Activated T-cell treated with anti-CD3 and anti-CD28 coated beads for 4 hours (primary cell): ENCODE results near the gene P3H3.
"Not testable (repeated sequence)": the region's sequence is repeated elsewhere in the genome, so short reads cannot be mapped to it uniquely, and the experiment has no call there.

Experiments used
- DNase-seq: peaks from one replicate; pipeline ENCODE4 v3.0.0-alpha.2; 2020

The P3H3 gene

DNA sequence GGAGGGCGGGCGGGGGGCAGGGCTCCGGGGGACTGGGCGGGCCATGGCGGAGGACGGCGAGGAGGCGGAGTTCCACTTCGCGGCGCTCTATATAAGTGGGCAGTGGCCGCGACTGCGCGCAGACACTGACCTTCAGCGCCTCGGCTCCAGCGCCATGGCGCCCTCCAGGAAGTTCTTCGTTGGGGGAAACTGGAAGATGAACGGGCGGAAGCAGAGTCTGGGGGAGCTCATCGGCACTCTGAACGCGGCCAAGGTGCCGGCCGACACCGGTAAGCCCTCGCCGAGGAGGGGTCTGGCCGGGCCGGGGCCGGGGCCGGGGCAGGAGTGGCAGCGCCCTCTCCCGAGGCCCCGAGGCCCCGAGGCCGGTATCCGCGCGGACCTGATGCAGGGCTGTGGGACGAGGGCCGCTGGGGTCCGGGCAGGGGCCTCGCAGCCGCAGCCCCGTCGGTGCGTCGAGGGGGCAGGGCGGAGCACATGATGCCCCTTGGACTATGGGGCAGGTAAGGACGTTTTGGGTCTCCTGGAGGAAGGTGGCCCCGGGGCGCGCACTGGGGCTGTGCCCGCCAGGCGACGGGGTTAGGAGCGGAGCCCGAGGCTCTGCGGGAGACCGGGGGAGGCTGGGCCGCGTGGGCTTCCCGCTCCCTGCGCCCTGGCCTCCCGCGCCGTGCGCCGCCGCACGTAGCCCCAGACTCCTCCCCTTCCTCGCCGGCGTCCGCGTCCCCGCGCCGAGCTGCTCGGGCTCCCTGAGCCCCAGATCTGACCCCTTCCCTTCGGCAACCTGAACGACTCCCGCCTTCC lies 39.4 kb downstream of the P3H3 start, which contains the start of gene TPI1:
Gene TPI1 (plus strand): TSS at position 119 of the 798 bp plus-strand sequence. CDS start 36 bp downstream, at position 155.
- peak; percentile 64 for DNase-seq

DNA sequence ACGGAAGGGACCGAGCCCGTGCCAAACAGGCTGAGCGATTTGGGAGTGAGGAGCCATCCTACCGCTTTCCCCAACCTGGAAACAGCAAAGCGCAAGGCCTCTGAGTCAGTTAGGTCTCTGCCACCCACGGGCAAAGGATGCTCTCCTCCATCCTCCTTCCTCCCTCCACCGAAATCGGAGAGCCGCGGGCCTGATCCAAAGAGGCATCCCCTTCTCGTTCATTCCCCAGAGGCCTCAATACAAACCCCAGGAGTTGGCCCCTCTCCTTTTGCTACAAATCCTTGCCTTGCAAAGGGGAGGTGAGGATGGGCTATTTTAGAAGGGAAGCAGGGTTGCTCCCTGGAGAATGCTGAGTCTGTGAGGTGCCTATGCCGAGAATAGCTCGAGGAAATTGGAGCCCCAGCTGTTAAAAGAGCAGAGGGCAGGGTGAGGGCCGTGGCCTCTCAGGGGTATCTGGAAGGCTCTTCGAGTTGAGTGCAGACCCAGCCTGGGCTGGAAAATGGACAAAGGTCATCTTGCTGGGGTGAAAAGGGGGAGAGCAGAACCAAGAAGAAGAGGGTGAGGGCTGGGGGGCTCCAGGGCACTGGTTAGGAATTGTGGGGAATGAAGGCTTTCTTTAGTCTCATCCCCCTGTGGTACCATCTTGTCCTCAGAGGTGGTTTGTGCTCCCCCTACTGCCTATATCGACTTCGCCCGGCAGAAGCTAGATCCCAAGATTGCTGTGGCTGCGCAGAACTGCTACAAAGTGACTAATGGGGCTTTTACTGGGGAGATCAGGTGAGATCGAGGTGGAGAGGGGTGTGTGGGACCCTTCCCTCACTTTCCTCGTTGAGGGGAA lies 40.2 kb downstream of the P3H3 start:
- DNase-seq, result no peak

DNA sequence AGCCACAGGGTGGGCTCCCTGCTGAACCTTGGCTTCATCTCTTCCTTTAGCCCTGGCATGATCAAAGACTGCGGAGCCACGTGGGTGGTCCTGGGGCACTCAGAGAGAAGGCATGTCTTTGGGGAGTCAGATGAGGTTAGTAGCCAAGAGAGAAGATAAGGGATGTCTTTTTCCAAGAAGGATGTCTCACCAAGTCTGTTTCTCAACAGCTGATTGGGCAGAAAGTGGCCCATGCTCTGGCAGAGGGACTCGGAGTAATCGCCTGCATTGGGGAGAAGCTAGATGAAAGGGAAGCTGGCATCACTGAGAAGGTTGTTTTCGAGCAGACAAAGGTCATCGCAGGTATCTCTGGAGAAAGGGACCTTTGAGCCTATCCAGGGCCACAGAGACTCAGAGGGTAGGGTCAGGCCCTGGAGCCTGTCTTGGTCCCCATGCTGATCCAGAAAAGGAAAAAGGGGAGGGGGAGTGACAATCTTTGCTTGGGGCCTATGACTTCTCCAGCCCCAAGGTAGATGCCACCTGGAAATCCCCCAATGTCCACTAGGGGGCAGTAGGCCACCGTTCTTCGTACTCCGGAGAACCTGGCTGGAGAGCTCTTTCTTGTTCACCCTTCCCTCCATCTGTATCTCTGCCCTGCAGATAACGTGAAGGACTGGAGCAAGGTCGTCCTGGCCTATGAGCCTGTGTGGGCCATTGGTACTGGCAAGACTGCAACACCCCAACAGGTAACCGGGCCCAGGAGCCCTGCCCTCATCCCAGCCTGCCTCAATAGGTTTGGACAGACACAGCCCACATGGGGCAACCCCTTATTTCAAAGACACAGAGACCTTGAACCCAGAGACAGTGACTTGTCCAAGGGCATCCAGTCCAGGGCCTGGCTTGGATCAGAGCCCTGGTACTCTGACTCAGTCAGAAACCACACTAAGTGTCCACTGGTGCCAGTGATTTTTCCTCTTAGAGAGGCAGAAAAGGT lies 41.1 kb downstream of the P3H3 start:
- peak; percentile 82 for DNase-seq

DNA sequence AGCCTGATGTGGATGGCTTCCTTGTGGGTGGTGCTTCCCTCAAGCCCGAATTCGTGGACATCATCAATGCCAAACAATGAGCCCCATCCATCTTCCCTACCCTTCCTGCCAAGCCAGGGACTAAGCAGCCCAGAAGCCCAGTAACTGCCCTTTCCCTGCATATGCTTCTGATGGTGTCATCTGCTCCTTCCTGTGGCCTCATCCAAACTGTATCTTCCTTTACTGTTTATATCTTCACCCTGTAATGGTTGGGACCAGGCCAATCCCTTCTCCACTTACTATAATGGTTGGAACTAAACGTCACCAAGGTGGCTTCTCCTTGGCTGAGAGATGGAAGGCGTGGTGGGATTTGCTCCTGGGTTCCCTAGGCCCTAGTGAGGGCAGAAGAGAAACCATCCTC lies 42.1 kb downstream of the P3H3 start:
- not testable (repeated sequence) for DNase-seq

DNA sequence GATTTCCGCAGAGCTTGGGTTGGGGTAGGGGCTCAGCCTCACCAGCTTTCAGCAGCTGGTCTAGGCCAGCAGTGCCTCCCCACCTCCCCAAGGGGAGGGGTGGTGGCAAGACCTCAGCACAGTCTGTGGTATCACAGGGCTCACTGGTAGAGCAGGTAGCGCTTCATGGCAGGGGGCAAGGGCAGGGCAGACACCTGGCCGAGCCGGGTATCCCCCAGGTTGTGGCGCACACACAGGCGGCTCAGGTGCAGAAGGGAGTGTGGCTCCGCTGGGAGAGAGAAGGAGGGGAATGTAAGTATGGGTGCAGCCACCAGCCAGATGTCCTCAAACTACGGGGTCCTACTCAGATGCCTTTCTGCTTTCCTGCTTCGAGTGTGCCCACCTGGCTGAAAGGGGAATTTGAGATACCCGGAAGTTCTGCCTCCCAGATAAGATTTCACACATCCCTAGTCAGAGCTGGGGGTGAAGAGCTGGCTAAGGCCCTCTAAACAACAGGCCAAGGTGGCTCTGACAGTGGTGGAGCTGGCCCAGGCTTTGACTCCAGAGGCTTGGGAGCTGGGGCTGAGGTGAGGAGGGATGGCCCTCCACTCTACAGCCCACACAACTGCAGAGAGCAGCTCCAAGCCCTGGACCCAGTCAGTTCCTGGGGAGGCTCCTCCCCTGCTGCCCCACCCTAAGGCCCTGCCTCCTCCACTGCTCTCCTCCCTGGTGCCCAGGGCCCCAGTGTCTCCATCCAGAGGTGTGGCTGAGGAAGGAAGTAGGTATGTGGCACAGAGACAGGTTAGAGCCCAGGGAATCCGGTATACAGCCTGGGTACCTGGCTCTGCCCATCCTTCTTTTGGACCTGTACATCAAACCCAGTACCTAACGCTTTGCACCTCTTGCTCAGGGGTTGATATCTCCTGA lies 43.1 kb downstream of the P3H3 start:
- no peak for DNase-seq

DNA sequence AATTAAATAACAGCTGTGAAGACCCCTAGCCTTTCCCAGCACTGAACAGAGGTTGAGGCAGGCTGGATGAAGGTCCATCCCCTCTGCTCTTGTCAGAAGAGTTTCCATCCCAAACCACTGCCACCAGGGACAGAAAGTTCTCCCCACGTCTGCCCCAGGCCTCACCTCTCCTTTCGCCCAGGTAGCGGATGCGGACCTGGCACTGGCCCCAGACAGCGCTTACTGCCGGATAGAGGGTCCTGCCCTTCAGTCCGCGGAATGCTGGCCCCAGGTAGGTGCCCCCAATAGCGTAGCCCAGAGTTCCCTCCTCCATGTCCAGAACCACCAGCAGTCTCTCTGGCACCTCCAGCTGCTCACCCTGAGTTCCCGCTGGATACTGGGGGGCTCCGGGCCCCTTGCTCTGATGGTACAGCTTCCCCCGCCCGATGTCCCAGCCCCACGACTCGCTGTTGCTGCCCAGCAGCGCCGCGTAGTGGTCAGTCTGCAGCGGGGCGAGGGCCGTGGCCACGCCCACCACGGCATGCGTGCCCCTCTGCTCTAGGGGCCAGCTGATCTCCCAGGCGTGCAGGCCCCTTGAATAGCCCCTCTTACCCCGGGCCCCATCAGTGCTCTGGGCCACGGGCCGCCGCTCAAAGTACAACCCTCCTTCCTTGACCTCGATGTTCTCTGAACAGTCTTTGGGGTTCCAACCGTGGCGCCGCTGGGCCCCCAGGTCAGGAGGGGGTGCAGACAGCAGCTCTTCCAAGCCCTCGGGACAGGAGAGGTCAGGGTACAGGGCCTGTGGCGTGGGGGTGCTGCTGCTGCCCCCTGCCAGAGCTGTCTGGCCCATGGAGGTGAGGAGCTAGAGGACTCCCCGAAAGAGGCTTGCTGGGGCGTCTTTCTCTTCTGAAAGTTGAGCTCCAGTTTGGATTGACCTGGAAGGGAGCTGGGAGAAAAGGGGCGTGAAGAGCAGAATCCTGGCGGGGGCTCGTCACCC lies 44.2 kb downstream of the P3H3 start:
- peak; percentile 78 for DNase-seq

DNA sequence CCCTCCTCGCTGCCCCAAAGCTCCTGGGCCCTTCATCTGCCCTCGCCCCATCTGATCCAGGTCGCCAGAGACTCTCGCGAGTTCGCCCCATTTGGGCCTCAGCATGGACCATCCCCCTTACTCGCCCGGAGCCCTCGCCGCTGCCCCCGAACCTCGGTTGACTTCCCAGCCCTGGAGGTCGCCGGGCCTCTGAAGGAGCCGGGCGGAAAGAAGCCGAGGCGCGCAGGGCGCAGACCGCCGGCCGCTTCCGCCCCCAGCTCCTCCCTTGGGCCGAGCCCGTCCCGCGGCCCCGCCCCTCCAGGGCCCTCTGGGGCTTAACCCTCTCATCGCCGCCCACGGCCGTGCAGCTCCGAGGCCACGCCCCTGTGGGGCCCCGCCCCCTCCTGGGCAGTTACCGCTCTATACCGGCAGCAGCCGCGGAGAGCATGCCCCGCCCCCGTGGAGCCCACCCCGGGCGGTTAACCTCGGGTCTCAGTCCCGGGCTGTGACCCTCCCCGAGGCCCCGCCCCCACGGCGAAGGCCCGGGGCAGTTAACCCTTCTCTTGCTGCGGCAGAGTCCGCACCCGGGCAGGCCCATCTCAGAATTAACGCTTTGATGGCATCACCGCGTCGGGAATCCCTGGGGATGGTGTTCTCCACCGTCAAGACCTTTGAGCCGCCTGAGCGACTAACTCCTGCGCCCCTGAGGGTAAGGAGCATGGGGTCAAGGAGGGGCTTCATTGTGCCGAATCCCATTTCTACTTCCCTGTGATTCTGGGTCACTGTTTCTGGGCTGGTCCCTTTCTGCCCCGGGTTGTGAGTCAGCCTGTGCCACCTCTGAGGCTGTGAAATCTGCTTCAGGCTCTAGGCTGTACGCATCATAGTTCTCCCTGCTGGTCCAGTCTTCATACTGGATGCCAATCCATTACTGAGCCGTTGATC lies 45.1 kb downstream of the P3H3 start, which contains the start of gene SPSB2:
Gene SPSB2 (minus strand): TSS at position 210 of the 921 bp plus-strand sequence. CDS start 402 bp downstream, outside the sequence.
- DNase-seq, result peak; percentile 99

DNA sequence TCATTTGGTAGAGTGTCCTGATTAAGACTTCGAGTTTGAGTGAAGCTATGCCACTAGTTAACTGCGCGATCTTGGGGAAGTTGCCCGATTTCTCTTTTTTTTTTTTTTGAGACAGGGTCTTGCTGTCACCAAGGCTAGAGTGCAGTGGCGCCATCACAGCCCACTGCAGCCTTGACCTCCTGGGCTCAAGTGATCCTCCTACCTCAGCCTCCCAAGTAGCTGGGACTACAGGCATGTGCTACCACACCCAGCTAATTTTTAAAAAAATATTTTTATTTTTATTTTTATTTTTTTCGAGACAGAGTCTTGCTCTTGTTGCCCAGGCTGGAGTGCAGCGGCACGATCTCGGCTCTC lies 45.8 kb downstream of the P3H3 start:
- DNase-seq, result not testable (repeated sequence)

DNA sequence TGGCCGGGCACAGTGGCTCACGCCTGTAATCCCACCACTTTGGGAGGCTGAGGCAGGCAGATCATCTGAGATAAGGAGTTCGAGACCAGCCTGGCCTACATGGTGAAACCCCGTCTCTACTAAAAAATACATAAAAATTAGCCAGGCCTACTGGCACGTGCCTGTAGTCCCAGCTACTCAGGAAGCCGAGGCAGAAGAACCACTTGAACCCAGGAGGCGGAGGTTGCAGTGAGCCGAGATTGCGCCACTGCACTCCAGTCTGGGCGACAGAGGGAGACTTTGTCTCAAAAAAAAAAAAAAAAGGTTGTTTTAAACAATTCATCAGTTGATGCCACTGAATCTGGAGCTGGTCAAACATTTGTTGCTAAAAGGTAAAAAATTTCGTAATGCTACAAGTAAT lies 51.6 kb downstream of the P3H3 start:
- not testable (repeated sequence) for DNase-seq

DNA sequence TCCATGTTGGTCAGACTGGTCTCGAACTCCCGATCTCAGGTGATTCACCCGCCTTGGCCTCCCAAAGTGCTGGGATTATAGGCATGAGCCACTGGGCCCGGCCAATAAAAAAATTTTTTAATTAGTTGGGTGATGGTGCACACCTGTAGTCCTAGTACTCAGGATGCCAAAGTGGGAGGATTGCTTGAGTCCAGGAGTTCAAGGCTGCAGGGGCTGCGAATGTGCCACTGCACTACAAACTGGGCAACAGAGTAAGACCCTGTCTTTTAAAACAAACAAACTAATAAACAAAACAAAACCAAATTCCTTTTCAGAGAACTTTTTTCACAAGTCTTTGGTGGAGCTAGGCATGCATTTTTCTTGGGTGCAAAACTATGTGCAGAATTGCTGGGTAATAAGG lies 55.0 kb downstream of the P3H3 start:
- DNase-seq, result no peak

DNA sequence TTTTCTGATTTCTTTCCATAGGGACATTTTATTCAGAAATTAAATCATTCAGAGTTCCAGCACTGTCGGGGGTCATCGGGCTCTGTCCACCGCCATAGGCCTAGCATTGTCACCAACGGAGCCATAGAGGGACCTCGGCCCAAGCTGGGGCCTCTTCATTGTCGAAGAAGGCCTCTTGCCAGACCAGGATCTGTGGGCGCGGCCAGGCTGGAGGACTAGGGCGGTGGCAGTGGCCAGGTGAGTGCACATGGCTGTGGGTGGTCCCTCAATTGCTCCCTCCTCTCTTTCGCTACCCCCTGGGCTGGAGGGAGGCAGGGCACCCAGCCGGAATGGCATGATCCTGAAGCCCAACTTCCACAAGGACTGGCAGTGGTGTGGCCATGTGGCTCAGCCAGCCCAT lies 55.5 kb downstream of the P3H3 start:
- no peak for DNase-seq

DNA sequence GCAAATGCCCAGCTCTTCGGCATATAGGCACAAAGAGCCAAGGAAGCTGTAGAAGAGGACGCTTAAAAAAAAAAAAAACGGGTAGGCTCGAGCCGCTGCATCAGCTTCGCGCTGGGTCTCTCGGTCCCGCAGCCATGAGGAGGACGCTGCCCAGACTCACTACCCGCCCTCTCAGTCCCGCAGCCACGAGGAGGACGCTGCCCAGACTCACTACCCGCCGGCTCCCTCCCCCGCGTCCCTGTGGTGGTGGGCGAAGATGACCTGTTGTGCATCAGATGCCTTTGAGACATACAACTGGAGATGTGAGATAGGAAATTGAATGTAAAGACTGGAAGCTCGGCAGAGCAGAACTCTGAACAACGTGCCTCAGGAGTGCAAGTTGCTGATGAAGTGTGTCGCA lies 56.3 kb downstream of the P3H3 start:
- DNase-seq, result no peak

DNA sequence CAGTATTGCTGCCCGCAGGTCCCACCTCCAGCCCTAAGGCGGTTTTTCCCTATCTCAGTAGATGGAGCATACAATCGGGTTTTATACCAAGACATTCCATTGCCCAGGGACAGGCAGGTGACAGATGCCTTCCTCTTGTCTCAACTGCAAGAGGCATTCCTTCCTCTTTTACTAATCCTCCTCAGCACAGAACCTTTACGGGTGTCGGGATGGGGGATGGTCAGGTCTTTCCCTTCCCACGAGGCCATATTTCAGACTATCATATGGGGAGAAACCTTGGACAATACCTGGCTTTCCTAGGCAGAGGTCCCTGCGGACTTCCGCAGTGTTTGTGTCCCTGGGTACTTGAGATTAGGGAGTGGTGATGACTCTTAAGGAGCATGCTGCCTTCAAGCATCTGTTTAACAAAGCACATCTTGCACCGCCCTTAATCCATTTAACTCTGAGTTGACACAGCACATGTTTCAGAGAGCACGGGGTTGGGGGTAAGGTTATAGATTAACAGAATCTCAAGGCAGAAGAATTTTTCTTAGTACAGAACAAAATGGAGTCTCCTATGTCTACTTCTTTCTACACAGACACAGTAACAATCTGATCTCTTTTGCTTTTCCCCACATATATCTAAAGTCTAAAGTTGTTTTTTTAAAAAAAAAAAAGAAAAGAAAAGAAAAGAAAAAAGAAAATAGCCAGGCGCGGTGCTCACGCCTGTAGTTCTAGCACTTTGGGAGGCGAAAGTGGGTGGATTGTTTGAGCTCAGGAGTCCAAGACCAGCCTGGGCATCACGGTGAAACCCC lies 58.2 kb downstream of the P3H3 start:
- DNase-seq, result not testable (repeated sequence)

DNA sequence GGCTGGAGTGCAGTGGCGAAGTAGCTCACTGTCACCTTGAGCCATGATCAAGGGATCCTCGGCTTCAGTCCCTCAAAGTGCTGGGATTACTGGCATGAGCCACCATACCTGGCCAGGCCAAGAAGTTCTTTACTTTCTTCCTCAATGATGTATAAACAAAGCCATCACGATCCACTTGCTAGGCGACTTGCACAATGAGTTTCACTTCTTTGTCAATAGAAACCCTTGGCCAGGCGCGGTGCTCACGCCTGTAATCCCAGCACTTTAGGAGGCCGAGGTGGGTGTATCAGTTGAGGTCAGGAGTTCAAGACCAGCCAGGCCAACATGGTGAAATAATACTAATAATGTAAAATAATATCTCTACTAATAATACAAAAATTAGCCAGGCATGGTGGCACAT lies 59.3 kb downstream of the P3H3 start:
- no peak for DNase-seq

DNA sequence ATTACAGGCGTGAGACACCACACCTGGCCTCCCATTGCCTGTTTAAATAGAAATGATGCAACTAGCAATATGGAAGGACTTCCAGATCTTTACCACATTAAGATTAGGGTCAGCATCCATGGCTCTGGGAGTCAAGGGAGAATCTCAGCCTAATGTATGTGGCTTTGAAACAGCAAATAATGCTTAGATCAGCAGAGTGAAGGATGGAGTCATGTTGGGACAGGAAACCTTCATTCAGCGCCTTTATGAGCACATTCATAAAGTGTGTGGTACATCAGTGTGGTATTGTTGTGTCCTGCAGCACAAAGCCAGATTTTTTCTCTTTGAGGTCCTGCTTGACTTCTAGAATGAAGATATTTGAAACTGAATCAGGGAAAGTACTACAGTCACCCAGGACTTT lies 60.2 kb downstream of the P3H3 start:
- DNase-seq, result no peak

DNA sequence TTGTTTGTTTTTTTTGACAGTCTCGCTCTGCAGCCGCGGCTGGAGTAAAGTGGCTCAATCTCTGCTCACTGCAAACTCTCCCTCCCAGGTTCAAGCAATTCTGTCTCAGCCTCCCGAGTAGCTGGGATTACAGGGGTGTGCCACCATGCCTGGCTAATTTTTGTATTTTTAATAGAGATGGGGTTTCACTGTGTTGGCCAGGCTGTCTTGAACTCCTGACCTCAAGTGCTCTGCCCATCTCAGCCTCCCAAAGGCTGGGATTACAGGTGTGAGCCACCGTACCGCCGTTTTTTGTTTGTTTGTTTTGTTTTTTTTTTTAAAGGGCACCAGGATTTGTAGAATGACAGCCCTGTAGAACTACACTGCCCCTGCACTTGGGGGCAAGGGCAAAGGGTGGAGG lies 60.6 kb downstream of the P3H3 start:
- not testable (repeated sequence) for DNase-seq
